ENCODE results near the gene PDE1C. TPM values are rescaled to one million over a fixed set of nuclear protein-coding genes. Genes with fewer than 3 reads are reported as not detected.

PDE1C gene
- total and polyA plus RNA-seq, 12 donors: 0.33 to 9.9 (median 2.9) TPM

DNA sequence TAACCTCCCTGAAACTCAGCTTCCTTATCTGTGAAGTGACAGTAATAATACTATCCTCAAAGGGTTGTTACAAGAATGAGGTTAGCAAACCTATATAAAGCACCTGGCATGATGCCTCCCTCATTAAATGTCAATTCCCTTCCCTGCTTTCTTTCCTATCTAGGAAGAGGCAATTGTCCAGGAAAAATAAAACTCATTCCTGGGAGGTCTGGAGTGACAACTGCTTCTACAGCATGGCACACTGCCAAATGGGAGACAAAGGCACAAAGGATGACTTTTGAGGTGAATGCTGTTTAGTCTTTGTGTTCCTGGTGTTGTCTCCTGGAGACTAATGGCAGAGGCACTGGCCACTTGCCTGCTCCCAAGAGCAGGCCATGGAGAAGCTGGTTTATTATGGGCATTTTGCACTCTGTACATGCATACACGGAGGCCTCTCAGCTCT lies 32.2 kb upstream of the PDE1C start:
- H3K4me1 ChIP-seq (replicated peaks in 1 of 2): no peaks in the 10 kb centered on the region
- no peaks in the 10 kb centered on the region for H3K36me3 ChIP-seq (replicated peaks in 1 of 2)
- TF ChIP-seq, protein P1, sequence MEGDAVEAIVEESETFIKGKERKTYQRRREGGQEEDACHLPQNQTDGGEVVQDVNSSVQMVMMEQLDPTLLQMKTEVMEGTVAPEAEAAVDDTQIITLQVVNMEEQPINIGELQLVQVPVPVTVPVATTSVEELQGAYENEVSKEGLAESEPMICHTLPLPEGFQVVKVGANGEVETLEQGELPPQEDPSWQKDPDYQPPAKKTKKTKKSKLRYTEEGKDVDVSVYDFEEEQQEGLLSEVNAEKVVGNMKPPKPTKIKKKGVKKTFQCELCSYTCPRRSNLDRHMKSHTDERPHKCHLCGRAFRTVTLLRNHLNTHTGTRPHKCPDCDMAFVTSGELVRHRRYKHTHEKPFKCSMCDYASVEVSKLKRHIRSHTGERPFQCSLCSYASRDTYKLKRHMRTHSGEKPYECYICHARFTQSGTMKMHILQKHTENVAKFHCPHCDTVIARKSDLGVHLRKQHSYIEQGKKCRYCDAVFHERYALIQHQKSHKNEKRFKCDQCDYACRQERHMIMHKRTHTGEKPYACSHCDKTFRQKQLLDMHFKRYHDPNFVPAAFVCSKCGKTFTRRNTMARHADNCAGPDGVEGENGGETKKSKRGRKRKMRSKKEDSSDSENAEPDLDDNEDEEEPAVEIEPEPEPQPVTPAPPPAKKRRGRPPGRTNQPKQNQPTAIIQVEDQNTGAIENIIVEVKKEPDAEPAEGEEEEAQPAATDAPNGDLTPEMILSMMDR (IDR thresholded peaks at IDR 0.05): no peak
- TF ChIP-seq POLR2A (IDR thresholded peaks at IDR 0.05): no peak
- intact Hi-C loops (cut with DNase I): no loop called here
- no peak overlapping the region for H3K27ac ChIP-seq
- H3K4me3 ChIP-seq: no peak overlapping the region
- H3K9me3 ChIP-seq (replicated peaks in 1 of 3): no peaks in the 10 kb centered on the region
- no peaks in the 10 kb centered on the region for H3K27me3 ChIP-seq
- no peak for DNase-seq
- 57 to 84% (median 74%) methylated on average over 1 of the region's 1 CpG for WGBS, 4 donors

DNA sequence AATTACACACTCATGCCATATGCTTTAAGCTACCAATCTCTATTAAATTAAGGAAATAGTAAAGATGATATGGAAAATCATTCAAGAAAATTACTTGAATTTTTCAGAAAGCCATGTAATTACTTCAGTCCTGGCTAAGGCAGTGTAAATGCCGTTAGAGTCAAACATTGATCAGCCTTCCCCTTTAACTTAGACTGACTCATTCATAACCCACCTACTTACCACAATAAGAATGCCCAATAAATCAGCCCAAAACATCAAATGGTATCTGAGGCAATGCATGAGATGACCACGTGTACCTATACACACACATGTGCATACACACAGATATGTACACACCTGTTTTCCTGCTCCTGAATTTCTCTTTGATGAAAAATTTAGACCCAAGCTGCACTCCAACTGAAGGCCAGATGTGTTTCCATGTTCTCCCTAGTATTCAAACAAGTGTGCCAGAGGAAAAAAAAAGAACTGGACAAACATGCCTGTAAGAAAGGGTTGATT lies 30.2 kb upstream of the PDE1C start:
- Histone ChIP-seq H3K36me3 (replicated peaks in 1 of 2) (no peaks in the 10 kb centered on the region), H3K4me1 (replicated peaks in 1 of 2) (no peaks in the 10 kb centered on the region), H3K4me3 (no peak overlapping the region), H3K27ac (no peak overlapping the region), H3K27me3 (no peaks in the 10 kb centered on the region), H3K9me3 (replicated peaks in 1 of 3) (no peaks in the 10 kb centered on the region)
- WGBS, 4 donors: 75 to 85% (median 78%) methylated on average over 2 of the region's 2 CpGs
- intact Hi-C loops (cut with DNase I): no loop called here
- TF ChIP-seq, protein P1 (IDR thresholded peaks at IDR 0.05): no peak
- no peak for TF ChIP-seq POLR2A (IDR thresholded peaks at IDR 0.05)
- no peak for DNase-seq

DNA sequence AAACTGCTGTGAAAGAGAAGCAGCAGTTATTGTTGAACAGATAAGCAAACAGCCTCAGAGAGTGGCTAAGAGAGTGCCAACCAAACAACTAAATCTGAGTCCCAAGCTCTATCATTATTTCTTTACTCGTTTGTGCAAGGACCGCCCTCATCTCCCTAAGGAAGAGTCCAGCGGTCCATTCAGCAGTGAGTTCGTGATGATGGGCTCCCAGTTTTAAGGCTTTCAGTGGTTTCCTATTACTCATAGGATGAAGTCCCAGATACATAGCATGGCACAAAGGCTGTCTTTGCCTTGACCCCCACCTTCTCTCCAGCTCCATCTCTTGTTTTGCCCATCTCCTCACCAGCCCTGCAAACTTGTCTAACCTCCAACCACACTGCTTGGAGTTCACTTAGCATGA lies 24.3 kb upstream of the PDE1C start:
- H3K9me3 ChIP-seq (replicated peaks in 1 of 3): no peaks in the 10 kb centered on the region
- H3K27me3 ChIP-seq: no peaks in the 10 kb centered on the region
- peaks cover 0 to 11% of the 10 kb centered on the region in 2 donors for H3K4me1 ChIP-seq (replicated peaks in 1 of 2)
- TF ChIP-seq, protein P1 (IDR thresholded peaks at IDR 0.05): no peak
- TF ChIP-seq POLR2A (IDR thresholded peaks at IDR 0.05): no peak
- 92 to 94% (median 93%) methylated on average over 4 of the region's 4 CpGs for WGBS, 4 donors
- H3K4me3 ChIP-seq: no peak overlapping the region
- no peak for DNase-seq
- intact Hi-C loops (cut with DNase I): no loop called here
- H3K36me3 ChIP-seq (replicated peaks in 1 of 2): no peaks in the 10 kb centered on the region
- no peak overlapping the region for H3K27ac ChIP-seq

DNA sequence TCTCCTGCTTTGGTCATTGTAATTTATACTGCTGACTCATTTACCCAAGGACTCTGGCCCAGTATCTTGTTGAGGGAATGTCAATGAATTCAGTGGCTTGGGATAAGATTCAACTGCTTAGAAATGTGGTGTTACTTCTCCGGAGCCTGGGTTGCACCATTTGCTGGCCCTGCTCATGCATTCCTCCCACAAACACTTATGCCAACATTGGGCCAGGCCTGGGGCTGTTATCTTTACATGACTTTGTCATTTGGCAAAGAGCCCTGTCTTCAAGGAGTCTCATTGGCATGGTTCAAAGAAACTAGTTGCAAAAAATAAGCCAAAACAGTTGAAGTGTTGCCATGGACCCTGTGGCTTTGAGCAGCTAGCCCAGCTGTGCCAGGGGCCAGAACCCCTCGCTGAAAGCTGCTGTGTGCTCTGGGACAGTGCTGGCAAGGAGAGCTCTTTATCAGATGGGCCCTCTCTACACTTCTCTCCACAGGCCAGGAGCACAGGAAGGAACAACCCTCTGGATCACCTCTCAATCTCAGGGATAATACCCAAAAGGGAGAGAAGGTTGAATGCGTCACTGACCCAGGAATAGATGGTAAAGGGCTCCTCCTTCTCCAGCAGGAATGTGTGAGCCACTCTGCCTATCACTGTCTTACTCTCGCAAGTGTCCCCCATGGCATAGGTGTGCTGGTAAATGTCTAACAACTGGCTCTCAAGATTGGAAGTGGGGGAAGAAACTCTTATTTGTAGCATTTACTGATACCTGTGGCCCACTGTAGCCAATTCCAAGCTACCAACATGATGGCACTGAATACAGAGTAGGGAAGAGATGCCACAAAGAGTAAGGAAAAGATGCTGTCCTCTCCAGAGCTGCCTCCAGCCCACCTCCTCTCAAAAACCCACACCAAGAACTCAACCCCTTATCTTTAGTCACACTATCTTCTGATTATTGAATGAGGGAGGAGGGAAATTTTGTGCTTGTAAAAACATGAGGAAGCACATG lies 23.5 kb upstream of the PDE1C start:
- peak overlapping the region in 2 of 5 donors; percentile 17 to 68 for H3K27ac ChIP-seq
- H3K36me3 ChIP-seq (replicated peaks in 1 of 2): no peaks in the 10 kb centered on the region
- peaks cover 0 to 11% of the 10 kb centered on the region in 2 donors for H3K4me1 ChIP-seq (replicated peaks in 1 of 2)
- intact Hi-C loops (cut with DNase I): no loop called here
- TF ChIP-seq, protein P1 (IDR thresholded peaks at IDR 0.05): no peak
- no peak for TF ChIP-seq POLR2A (IDR thresholded peaks at IDR 0.05)
- H3K9me3 ChIP-seq (replicated peaks in 1 of 3): no peaks in the 10 kb centered on the region
- no peak overlapping the region for H3K4me3 ChIP-seq
- peak; percentile 23 to 91 (median 84) for DNase-seq
- WGBS, 4 donors: 29 to 47% (median 35%) methylated on average over 4 of the region's 4 CpGs
- H3K27me3 ChIP-seq: no peaks in the 10 kb centered on the region
